Measurements from ENCODE around the gene SLC2A5. TPM values are rescaled to one million over a fixed set of nuclear protein-coding genes. Genes with fewer than 3 reads are reported as not detected.
"Not testable (repeated sequence)": the region's sequence is repeated elsewhere in the genome, so short reads cannot be mapped to it uniquely, and the experiment has no call there.

The SLC2A5 gene
- total RNA-seq, 1 donor from 2014 or later: 8.8 TPM

DNA sequence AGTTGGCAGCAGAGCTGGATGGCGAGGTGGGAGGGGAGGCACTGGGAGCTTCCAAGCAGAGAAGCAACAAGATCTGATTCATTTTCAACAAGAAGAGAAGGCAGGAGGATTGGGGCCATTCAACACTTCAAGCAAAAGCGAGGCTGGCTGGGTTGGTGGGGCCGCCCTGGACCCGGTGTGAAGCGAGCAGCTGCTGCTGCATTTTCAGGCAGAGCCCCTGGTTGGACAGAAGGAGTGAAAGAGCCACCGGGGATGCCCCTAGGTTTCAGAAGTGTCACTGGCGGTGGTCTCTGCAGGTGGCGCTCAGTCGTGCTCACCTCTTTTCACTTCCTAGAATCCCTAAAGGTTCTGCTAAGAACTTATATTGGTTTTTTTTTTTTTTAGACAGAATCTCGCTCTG, 61.2 kb downstream of the SLC2A5 start:
- DNase-seq (ENCODE audit: low spot score): no peak

DNA sequence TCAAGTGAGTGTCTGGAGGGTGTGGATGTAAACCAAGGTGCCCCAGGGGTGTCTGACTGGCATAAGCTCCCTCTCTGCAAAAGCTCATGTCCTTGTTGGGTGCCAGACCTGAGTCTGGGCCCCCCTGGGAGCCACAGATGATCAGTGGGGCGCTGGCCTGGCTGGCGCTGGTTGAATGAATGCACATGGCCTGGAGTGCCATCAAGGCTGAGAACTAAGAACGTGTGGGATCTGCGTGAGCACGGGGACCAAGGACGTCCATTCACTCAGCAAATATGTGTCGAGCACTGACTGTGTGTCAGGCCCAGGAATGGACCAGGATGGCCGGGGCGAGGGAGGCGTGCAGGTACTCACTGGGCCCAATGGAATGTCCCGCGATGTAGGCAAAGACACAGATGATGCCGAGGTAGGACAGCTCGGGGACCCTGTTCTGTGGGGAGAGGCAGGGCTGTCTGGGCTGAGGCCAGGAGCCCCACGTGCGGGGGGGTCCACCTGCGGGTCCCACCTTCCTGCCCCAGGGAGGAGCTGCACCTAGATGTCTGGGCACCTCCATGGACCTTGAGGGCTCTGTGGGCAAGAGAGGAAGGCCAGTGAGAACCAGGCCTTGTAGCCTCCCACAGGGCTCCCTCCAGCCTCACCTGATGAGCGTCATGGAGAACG, 62.3 kb downstream of the SLC2A5 start:
- DNase-seq (ENCODE audit: low spot score): no peak

DNA sequence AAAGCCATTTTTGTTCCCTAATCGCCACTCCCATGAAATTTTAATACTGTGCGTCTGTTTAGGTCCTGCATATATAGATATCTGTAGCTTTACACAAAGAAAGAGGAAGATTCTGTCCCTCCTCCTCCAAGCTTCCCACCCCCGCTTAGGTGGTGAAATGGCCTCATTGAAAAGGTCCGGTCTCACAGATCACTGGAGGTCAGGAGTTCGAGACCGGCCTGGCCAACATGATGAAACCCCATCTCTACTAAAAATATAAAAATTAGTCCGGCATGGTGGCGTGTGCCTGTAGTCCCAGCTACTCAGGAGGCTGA, 64.1 kb downstream of the SLC2A5 start:
- DNase-seq (ENCODE audit: low spot score): no peak

DNA sequence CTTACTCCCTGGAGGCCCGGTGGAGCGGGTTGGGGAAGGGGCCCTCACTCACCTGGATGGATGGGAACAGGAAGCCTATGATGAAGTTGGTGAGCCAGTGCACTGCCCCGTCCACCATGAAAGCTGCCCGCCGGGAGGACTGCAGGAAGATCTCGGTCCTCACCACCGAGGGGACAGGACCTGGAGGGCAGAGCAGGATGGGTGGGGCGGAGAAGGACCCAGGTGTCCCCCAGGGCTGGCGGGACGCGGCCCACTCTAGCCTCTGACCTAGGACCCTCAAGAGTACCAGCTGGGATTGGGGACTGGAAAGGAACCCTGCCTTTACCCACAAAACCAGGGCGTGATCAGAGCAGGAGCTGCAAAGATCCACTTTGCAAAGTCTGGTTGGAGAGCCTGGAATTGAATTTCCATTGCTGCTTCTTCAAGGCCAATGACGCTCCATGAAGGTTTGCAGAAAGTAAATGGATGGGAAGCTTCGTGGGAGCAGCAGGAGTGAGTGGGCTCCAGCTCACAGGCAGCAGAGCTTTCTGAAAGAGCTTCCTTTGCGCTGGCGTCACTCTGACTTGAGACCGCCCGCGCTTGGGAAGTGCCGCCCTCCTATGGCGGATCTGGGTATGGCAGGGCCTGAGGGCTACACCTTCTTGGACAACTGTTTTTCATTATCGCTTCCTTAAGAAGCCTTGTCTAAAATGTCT, 64.6 kb downstream of the SLC2A5 start:
- DNase-seq (ENCODE audit: low spot score): peak; percentile 85

DNA sequence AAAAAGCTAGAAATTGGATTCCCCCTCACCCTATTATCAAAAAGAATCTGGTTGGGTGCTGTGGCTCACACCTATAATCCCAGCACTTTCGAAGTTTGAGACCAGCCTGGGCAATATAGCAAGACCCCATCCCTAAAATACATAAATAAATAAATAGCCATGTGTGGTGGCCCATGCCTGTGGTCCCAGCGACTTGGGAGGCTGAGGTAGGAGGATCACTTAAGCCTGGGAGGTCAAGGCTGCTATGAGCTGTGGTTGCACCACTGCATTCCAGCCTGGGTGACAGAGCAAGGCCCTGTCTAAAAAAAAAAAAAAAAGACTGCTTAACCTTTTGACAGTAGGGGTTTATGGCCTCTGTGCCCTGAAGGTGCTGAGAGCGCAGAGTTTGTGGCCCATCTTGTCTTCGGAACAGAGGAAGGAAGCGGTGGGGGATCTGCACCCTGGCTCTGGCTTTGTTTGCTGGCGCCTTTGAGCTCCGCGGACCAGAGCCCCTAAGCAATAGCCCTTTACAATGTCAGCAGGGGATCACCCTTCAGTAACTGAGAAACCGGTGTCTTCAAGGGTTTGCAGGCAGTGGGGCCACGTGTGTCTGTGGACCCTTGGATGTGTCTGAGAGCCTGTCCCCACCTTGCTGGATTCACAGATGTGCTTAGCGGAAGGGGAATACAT, 65.3 kb downstream of the SLC2A5 start:
- no peak for DNase-seq (ENCODE audit: low spot score)

DNA sequence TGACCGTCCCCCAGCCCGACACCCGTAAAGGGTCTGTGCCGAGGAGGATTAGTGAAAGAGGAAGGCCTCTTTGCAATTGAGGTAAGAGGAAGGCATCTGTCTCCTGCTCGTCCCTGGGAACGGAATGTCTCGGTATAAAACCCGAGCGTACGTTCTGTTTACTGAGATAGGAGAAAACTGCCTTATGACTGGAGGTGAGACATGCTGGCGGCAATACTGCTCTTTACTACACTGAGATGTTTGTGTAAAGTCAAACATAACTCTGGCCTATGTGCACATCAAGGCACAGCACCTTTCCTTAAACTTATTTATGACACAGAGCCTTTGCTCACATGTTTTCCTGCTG, 67.2 kb downstream of the SLC2A5 start:
- not testable (repeated sequence) for DNase-seq (ENCODE audit: low spot score)

DNA sequence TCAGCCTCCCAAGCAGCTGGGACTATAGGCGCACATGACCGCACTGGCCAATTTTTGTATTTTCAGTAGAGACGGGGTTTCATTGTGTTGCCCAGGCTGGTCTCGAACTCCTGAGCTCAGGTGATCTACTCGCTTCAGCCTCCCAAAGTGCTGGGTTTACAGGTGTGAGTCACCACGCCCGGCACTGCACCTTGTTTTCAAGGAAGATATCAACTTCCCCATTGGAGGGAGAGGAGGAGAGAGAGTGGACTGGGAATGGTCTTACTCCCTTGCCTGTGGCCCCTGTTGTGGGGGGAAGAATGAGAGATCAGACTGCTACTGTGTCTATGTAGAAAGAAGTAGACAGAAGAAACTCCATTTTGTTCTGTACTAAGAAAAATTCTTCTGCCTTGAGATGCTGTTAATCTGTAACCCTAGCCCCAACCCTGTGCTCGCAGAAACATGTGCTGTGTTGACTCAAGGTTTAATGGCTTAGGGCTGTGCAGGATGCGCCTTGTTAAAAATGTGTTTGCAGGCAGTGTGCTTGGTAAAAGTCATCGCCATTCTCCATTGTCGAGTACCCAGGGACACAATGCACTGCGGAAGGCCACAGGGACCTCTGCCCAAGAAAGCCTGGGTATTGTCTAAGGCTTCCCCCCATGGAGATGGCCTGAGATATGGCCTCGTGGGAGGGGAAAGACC, 67.8 kb downstream of the SLC2A5 start:
- DNase-seq (ENCODE audit: low spot score): not testable (repeated sequence)

DNA sequence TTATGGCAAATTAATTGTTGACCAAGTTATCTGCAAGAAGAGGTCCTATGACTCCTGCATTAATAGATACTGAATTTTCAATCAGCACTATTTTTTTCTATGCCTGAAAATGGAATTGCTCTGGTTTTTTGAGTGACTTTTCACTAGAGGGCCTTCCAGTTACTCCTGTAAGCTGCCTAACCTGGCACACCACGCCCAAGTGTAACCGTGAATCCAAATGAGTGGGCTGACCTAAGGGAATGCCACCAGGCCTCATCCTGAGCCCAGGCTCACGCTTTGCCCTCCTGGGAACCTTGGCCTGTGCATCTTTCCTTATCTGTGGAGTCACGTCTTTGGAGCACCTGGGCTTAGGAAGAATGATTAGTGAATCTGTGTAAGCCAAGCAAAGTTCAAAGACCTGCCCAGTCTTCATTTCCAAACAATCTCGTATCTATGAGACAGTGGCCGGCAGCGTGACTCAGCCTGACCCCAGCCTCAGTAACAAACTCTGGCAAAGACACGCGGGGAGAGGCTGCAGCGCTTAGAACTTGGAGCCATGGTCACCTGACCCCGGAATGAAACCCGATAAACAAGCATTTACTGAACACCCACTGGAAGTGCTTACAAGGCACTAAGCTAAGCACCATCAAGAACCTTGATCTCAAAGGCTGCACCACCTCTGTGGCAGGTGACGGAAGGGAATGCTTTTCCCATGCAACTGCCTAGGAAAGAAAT, 75.3 kb downstream of the SLC2A5 start:
- peak; percentile 26 for DNase-seq (ENCODE audit: low spot score)

DNA sequence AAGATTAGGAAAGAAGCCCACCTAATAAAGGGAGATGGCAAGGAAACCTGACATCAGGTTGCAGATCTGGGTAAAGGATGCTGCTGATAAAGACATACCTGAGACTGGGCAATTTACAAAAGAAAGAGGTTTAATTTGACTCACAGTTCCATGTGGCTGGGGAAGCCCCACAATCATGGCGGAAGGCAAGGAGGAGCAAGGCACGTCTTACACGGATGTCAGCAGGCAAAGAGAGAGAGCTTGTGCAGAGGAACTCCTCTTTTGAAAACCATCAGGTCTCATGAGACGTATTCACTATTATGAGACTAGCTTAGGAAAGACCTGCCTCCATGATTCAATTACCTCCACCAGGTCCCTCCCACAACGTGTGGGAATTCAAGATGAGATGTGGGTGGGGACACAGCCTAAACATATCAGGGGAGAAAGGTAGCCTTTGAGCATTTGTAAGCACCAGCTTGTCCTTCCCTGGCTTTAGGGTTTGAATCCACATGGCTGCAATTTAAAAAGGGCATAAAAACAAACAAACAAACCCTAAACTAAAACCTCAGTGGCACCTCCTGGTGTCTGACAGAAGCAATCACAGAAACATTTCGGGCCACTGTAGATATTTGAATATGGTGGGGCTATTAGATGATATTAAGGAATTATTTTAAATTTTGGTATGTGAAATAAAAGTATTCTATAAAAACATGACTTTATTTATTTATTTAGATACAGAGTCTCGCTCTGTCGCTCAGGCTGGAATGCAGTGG, 76.3 kb downstream of the SLC2A5 start:
- no peak for DNase-seq (ENCODE audit: low spot score)

DNA sequence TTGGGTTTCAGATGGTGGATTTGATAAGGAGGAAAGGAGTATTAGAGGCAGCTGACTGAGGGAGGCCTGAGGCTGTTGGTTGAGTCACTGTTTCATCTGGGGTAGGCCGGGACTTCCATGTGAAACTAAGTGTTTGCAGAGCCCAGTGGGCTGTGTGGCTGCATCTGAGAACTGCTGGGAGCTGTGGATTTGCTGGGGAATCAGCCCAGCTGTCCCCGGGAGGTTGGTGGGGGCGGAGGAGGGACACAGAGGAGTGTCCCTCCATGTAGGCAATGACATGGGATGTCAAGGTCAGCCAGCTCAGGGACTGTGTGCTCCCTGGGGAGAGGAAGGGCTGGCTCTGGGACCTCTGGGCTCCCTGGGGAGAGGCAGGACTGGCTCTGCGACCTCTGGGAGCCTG, 79.6 kb downstream of the SLC2A5 start:
- DNase-seq (ENCODE audit: low spot score): no peak

DNA sequence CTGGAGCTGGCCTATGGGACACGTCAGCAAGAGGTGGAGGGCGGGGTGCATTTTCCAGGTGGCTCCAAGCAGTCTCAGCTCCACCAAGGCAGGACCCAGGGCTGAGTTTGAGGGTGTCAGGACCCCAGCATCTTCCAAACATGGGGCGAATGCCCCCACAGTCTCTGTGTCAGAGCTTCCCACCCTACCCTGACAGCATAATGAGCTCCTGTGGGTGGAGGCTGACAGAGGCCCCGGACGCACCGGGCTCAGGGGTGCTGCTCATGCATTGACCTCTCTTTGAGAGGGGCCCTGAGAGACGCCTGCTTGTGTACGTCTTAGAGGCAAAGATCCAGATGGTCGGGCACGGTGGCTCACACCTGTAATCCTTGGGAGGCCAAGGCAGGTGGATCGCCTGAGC, 80.4 kb downstream of the SLC2A5 start:
- DNase-seq (ENCODE audit: low spot score): no peak

DNA sequence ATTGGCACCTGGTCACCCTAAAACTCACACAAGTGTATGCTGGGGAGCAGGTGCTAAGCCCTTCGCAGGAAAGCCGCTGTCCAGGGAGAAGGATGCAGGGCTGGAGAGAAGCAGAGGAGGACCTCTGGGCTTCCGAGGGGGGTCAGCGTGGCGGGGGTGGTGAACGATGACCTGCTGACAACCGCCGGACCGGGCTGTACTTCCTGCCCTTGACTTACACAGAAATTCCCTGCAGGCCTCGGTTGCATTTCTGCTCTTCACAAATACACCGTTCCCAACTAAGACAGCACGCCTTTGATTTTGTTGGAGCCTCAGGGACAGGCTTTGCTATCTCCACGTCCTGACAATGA, 80.8 kb downstream of the SLC2A5 start:
- DNase-seq (ENCODE audit: low spot score): no peak

DNA sequence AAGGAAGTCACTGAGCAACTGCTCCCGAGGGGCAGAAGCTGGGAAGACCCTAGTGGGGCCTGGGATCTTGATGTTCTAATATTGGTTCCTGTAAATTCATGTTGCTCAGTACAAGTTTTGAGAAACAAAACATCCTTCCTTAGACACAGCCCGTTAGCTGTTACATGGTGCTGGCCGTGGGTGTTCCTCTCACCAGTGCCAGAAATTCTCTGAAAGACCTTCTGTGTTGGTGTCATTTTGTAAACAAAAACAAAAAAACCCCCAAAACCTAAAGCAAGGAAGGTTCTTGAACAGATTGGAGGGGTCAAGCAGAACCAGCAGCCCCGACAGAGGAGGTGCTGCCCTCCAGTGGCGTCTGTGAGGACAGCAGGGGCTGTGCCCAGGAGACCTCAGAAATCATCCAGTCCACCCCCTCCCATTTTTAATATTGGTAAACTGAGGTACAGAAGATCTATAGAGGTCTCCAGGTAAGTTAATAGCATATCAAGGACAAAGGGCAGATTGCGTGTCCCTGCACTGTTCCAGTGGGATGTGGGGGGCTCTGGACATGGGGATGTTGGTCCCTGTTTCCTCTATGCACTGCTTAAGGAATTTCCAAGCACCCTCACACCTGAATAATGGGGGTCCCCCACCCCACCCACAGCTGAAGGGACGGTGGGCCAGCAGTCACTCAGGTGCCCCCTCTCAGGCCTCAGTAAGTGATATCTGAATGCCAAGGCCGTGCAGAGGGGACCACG, 81.4 kb downstream of the SLC2A5 start:
- peak; percentile 48 for DNase-seq (ENCODE audit: low spot score)

DNA sequence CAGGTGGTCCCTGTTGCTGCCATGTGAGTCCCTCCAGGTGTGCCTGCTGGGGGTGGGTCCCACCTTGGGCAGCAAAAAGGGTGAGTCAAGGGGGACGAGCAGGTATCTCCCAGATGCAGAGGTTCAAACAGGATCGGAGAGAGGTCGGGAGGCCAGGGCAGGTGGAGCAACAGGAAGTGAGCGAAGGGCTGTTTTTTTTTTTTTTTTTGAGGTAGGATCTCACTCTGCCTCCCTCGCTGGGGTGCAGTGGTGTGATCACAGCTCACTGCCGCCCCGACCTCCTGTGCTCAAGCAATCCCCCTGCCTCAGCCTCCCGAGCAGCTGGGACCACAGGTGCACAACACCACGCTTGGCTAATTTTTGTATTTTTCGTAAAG, 82.6 kb downstream of the SLC2A5 start:
- DNase-seq (ENCODE audit: low spot score): no peak

DNA sequence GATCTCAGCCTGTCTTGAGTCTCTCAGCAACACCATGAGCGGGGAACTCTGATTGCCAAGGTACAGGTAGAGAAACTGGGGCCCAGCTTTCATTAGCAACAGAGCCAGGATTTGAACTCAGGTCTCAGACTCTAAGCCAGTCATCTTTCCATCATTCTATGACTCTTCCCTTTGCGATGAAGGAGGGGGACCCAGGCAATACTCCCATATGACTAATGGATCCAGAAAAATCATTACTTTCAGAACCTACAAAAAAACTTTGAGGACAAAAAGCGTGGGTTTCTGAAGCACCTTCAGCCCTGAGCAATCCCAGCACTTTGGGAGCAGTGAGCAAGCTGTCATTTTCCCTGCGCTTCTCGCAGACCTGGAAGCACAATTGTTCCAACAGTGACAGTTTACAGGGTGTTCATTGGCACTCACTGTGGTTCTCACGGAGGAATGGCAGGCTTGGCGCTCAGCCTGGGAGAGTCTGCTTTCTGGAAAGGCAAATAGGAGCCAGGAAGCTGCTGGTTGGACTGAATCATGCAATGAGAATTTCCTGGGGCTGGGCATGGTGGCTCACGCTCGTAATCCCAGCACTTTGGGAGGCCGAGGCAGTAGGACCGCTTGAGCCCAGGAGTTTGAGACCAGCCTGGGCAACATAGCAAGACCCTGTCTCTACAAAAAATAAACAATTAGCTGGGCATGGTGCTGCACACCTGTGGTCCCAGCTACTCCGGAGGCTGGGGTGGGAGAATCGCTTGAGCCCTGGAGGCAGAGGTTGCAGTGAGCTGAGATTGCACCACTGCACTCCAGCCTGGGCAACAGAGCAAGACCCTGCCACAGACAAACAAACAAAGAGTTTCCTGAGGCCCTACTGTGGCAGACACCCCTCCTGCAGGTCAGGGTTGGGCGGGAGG, 83.3 kb downstream of the SLC2A5 start:
- peak; percentile 86 for DNase-seq (ENCODE audit: low spot score)

Other genes with a start within 250 kb of the SLC2A5 start
- 631 TPM for gene ENO1, start 190.9 kb downstream of the SLC2A5 start, total RNA-seq
- gene CA6, start 123.8 kb downstream of the SLC2A5 start, total RNA-seq: not detected
- gene SLC2A7, start 43.2 kb downstream of the SLC2A5 start, total RNA-seq: not detected
- gene GPR157, start 59.5 kb upstream of the SLC2A5 start, total RNA-seq: 8.3 TPM
- 45.6 TPM for gene H6PD, start 165.1 kb upstream of the SLC2A5 start, total RNA-seq
- gene SPSB1, start 223.3 kb upstream of the SLC2A5 start, total RNA-seq: 25.3 TPM